GM23338 (cell line): ENCODE data around the gene ITGB2.

ENCODE experiments used
- CREB1 ChIP-seq: fragments of 250-450 bp; sonication (Bioruptor Pico); IDR thresholded peaks from 2 replicates; pipeline ENCODE4 v1.5.0; 2020; ENCODE audit warnings: low read depth, mild to moderate bottlenecking, moderate library complexity
- CTCF ChIP-seq, 2 experiments: fragments of 200-600 bp in 1 of 2; sonication (generic) in 1 of 2; conservative IDR thresholded peaks; 2 replicates each; pipeline versions ENCODE4 v1.5.1 to v1.6.1; 2016 to 2017; ENCODE audit warnings: antibody characterized with exemption in 2 of 2, low read depth in 2 of 2, mild to moderate bottlenecking in 2 of 2, moderate library complexity in 1 of 2
- ETS1 ChIP-seq: IDR thresholded peaks from 2 replicates; pipeline ENCODE4 v1.6.1; 2016; ENCODE audit warnings: antibody characterized with exemption
- EZH2 ChIP-seq: fragments of 200-600 bp; sonication (generic); IDR thresholded peaks from one replicate; pipeline ENCODE4 v1.8.0; 2017; ENCODE audit warnings: antibody characterized with exemption, mild to moderate bottlenecking, low read depth; ENCODE audit not compliant: unreplicated experiment
- EZH2phosphoT487 ChIP-seq: fragments of 200-600 bp; sonication (generic); IDR thresholded peaks from one replicate; pipeline ENCODE4 v1.8.1; 2018; ENCODE audit warnings: antibody characterized with exemption; ENCODE audit not compliant: unreplicated experiment
- JUNB ChIP-seq: IDR thresholded peaks from one replicate; pipeline ENCODE4 v1.6.1; 2016; ENCODE audit warnings: antibody characterized with exemption; ENCODE audit not compliant: unreplicated experiment
- NANOG ChIP-seq: IDR thresholded peaks from 2 replicates; pipeline ENCODE4 v1.6.1; 2016; ENCODE audit warnings: antibody characterized with exemption, borderline replicate concordance
- POLR2AphosphoS5 ChIP-seq: IDR thresholded peaks from 2 replicates; pipeline ENCODE4 v1.6.1; 2016; ENCODE audit warnings: antibody characterized with exemption, low read depth
- REST ChIP-seq: IDR thresholded peaks from one replicate; pipeline ENCODE4 v1.6.1; 2018; ENCODE audit warnings: antibody characterized with exemption; ENCODE audit not compliant: unreplicated experiment
- STAT1 ChIP-seq: IDR thresholded peaks from one replicate; pipeline ENCODE4 v1.6.1; 2016; ENCODE audit warnings: antibody characterized with exemption; ENCODE audit not compliant: unreplicated experiment
- ZNF114 ChIP-seq: fragments of 250-450 bp; sonication (Bioruptor Pico); IDR thresholded peaks from 2 replicates; pipeline ENCODE4 v1.5.0; 2020; ENCODE audit warnings: mild to moderate bottlenecking, moderate library complexity
- ZNF331 ChIP-seq: fragments of 250-450 bp; sonication (Bioruptor Pico); IDR thresholded peaks from 2 replicates; pipeline ENCODE4 v1.5.0; 2020; ENCODE audit warnings: low read depth, mild to moderate bottlenecking, moderate library complexity
- ZNF462 ChIP-seq: fragments of 250-450 bp; sonication (Bioruptor Pico); IDR thresholded peaks from 2 replicates; pipeline ENCODE4 v1.5.0; 2020; ENCODE audit warnings: mild to moderate bottlenecking, moderate library complexity

GRCh38 chr21:44872649-44873355 lies 47.9 kb downstream of the ITGB2 start:
- TF ChIP-seq EZH2, result no peak
- no peak for TF ChIP-seq EZH2phosphoT487
- TF ChIP-seq CTCF (conservative IDR thresholded peaks at IDR 0.05; ENCODE audit: low read depth in 2 of 2), result no peak
- TF ChIP-seq NANOG, result no peak
- no peak for TF ChIP-seq REST
- no peak for TF ChIP-seq POLR2AphosphoS5
- TF ChIP-seq CREB1 (CRISPR knock-in tag), result no peak
- no peak for TF ChIP-seq ZNF331
- TF ChIP-seq ETS1, result no peak
- TF ChIP-seq JUNB, result no peak
- TF ChIP-seq ZNF114, result no peak
- no peak for TF ChIP-seq STAT1
- TF ChIP-seq ZNF462 (CRISPR knock-in tag), result no peak
